K562 (cell line): ENCODE results near the gene ANKRD10. TPM values are rescaled to one million over a fixed set of nuclear protein-coding genes. Genes with fewer than 3 reads are reported as not detected.
A peak's percentile ranks its signal among the peaks of the same experiment; 100 is the strongest.

Experiments used
- ATAC-seq: fragments of 200-7000 bp; cut with Tn5 transposase; 3 replicates; pipeline ENCODE4 v1.9.1; 2020; ENCODE audit warnings: moderate library complexity
- BruUV-seq: library from RNA; stranded (reverse); fragments of 400-500 nt; replicated peaks from 2 replicates; lab custom pipeline; 2021; lab: Mats Ljungman, UMichigan
- CTCF ChIA-PET: fragments of 300-600 bp; formaldehyde crosslinking; extraction: SDS; loops from one replicate; lab custom pipeline; 2021; ENCODE audit warnings: low intra/inter-chr PET ratio; lab: Yijun Ruan, JAX
- POLR2A ChIA-PET: fragments of 300-600, 350-650 bp; sonication (Branson Sonifier 250); formaldehyde crosslinking; extraction: SDS; loops from one replicate; lab custom pipeline; 2021; ENCODE audit warnings: antibody characterized with exemption, inconsistent platforms; lab: Yijun Ruan, JAX
- DNase-seq, 4 experiments: peaks; one replicate each; pipeline versions ENCODE4 v3.0.0 to v3.0.0-alpha.2; 2011 to 2018; ENCODE audit warnings: low spot score in 3 of 4, mixed read lengths in 3 of 4; ENCODE audit errors: extremely low read depth in 1 of 4
- FAIRE-seq: peaks from 2 replicates; lab custom pipeline; 2011; peaks lifted over from hg19 to GRCh38; lab: Jason Lieb, UNC
- H2AFZ ChIP-seq: 2 replicates; pipeline ENCODE4 v1.6.0; 2011; ENCODE audit warnings: low read depth, low read length, control low read depth, inconsistent platforms
- H3K27ac ChIP-seq: fragments of 200-600 bp; 3 replicates; pipeline ENCODE4 v1.8.0; 2011; ENCODE audit warnings: low read depth, mild to moderate bottlenecking, control low read depth, inconsistent platforms, low read length, moderate library complexity, mixed read lengths; ENCODE audit errors: extremely low read depth
- H3K27me3 ChIP-seq, 2 experiments: fragments of 300-600 bp in 1 of 2; 2 replicates in 1 of 2; 3 replicates in 1 of 2; pipeline versions ENCODE4 v1.6.0 to v1.8.0; 2011; ENCODE audit warnings: inconsistent platforms in 2 of 2, low read length in 2 of 2, mild to moderate bottlenecking in 1 of 2, mixed read lengths in 1 of 2, moderate library complexity in 1 of 2; ENCODE audit not compliant: control insufficient read depth in 2 of 2, insufficient read depth in 2 of 2
- H3K36me3 ChIP-seq: fragments of 300-600 bp; 3 replicates; pipeline ENCODE4 v1.8.0; 2011; ENCODE audit warnings: mild to moderate bottlenecking, low read length, inconsistent platforms; ENCODE audit not compliant: control insufficient read depth, insufficient read depth
- H3K4me1 ChIP-seq, 2 experiments: fragments of 200-600 bp in 1 of 2; replicated peaks in 1 of 2; 2 replicates in 1 of 2; 3 replicates in 1 of 2; pipeline versions ENCODE4 v1.5.1 to v1.8.0; 2011; ENCODE audit warnings: inconsistent platforms in 2 of 2, low read length in 2 of 2, mild to moderate bottlenecking in 1 of 2, mixed read lengths in 1 of 2, moderate library complexity in 1 of 2; ENCODE audit not compliant: control insufficient read depth in 2 of 2, insufficient read depth in 2 of 2
- H3K4me2 ChIP-seq: 2 replicates; pipeline ENCODE4 v1.6.1; 2011; ENCODE audit warnings: low read length, control low read depth, inconsistent platforms, mixed read lengths; ENCODE audit not compliant: insufficient read depth
- H3K4me3 ChIP-seq: fragments of 200-600 bp; sonication (generic), shearing (Covaris generic); 2 replicates; pipeline ENCODE4 v1.5.1; 2016; ENCODE audit warnings: control low read depth, inconsistent platforms
- H3K79me2 ChIP-seq: fragments of 200-600 bp; 3 replicates; pipeline ENCODE4 v1.8.0; 2011; ENCODE audit warnings: low read length, inconsistent platforms; ENCODE audit not compliant: control insufficient read depth, insufficient read depth
- H3K9ac ChIP-seq, 2 experiments: 2 replicates each; pipeline versions ENCODE4 v1.6.0 to v1.6.1; 2011; ENCODE audit warnings: low read depth in 2 of 2, low read length in 2 of 2, control low read depth in 1 of 2, inconsistent platforms in 1 of 2, mild to moderate bottlenecking in 1 of 2, mixed read lengths in 1 of 2; ENCODE audit not compliant: insufficient read depth in 1 of 2
- H3K9me1 ChIP-seq: one replicate; pipeline ENCODE4 v1.6.0; 2011; ENCODE audit warnings: inconsistent platforms, mild to moderate bottlenecking, low read length, moderate library complexity; ENCODE audit not compliant: control insufficient read depth, insufficient read depth
- H3K9me3 ChIP-seq: replicated peaks from 2 replicates; pipeline ENCODE4 v1.5.1; 2011; ENCODE audit warnings: low read depth, low read length, inconsistent platforms; ENCODE audit not compliant: control insufficient read depth, insufficient read depth
- H4K20me1 ChIP-seq: replicated peaks from 2 replicates; pipeline ENCODE4 v1.6.1; 2011; ENCODE audit warnings: low read length, inconsistent platforms, mixed read lengths; ENCODE audit not compliant: control insufficient read depth, insufficient read depth
- CBX8 ChIP-seq: fragments of 200-600 bp; sonication (generic); IDR thresholded peaks from 2 replicates; pipeline ENCODE4 v1.6.1; 2012; ENCODE audit warnings: borderline replicate concordance, mixed run types, low read depth, mild to moderate bottlenecking, moderate library complexity, mixed read lengths, low read length, control low read depth, inconsistent platforms; ENCODE audit not compliant: poor library complexity, severe bottlenecking; ENCODE audit errors: extremely low read depth
- RBM25 ChIP-seq: fragments of 200-400 bp; formaldehyde crosslinking; IDR thresholded peaks from 2 replicates; pipeline ENCODE4 v1.6.1; 2018; ENCODE audit warnings: low read length, low read depth, moderate library complexity; ENCODE audit not compliant: severe bottlenecking
- RUNX1 ChIP-seq: sonication (generic); IDR thresholded peaks from 2 replicates; pipeline ENCODE4 v1.6.1; 2016; ENCODE audit warnings: antibody characterized with exemption, low read depth
- SMARCA5 ChIP-seq: fragments of 450-650 bp; IDR thresholded peaks from 2 replicates; pipeline ENCODE4 v1.6.1; 2016
- TCF7L2 ChIP-seq: fragments of 150-350 bp; IDR thresholded peaks from 2 replicates; pipeline ENCODE4 v1.6.1; 2016; ENCODE audit warnings: low read depth, mild to moderate bottlenecking, low read length, moderate library complexity
- ZNF436 ChIP-seq: fragments of 250-450, 450-650 bp; sonication (Bioruptor Pico); formaldehyde crosslinking; IDR thresholded peaks from 2 replicates; pipeline ENCODE4 v1.7.0; 2020; ENCODE audit warnings: mild to moderate bottlenecking
- ZNF717 ChIP-seq: fragments of 250-450 bp; sonication (Bioruptor Pico); IDR thresholded peaks from 2 replicates; pipeline ENCODE4 v1.5.0; 2021
- ZNF780A ChIP-seq: fragments of 250-450 bp; sonication (Bioruptor Pico); IDR thresholded peaks from 2 replicates; pipeline ENCODE4 v1.5.0; 2021; ENCODE audit warnings: mild to moderate bottlenecking
- WGBS: fragments of 100-300 bp; shearing (Covaris generic); methylation state at CpG from one replicate; pipeline ENCODE4 v1.1.6; 2016; ENCODE audit warnings: low coverage, mixed read lengths; ENCODE audit not compliant: insufficient coverage; ENCODE audit errors: missing lambda C conversion rate; 5-methylcytosine and 5-hydroxymethylcytosine counted together
- in situ Hi-C: fragments of 300-500 bp; cut with MboI; formaldehyde crosslinking; loops from 4 replicates; pipeline ENCODE4 v1.15.0; 2018; ENCODE audit warnings: inconsistent platforms, mixed read lengths
- intact Hi-C: fragments of 100-400 bp; cut with micrococcal nuclease; formaldehyde crosslinking; loops from 2 replicates; pipeline ENCODE4 v1.14.2; 2022
- polyA plus RNA-seq, 8 experiments: library from polyadenylated mRNA; depleted of rRNA in 4 of 8; stranded (reverse) in 5 of 8; unstranded in 3 of 8; fragments of >200 nt; fragmentation: Nextera tagmentation in 2 of 8; fragmentation: Illumina TruSeq in 1 of 8; extraction: Ambion mirVana in 2 of 8; extraction: Trizol in 1 of 8; gene quantifications; 2 replicates each; pipeline versions ENCODE4 v1.2.1 to v1.2.3, GENCODE V29; 2011 to 2014; ENCODE audit warnings: inconsistent platforms in 1 of 8, missing spikeins in 1 of 8
- total RNA-seq, 7 experiments: library from RNA; depleted of rRNA in 6 of 7; stranded (reverse); fragments of >200 nt in 6 of 7; fragmentation: Illumina TruSeq in 2 of 7; extraction: Trizol in 2 of 7; gene quantifications; 2 replicates each; pipeline versions ENCODE4 v1.2.1 to v1.2.3, GENCODE V29; 2011 to 2021; ENCODE audit warnings: low replicate concordance in 1 of 7
- TF ChIP-seq, protein P1 (sequence below): fragments of 250-450 bp; sonication (Bioruptor Pico); IDR thresholded peaks from 2 replicates; pipeline ENCODE4 v1.9.0; 2021; ENCODE audit warnings: mild to moderate bottlenecking
- TF ChIP-seq, protein P2 (sequence below), 2 experiments: fragments of 450-650 bp; formaldehyde crosslinking in 1 of 2; IDR thresholded peaks; 2 replicates each; pipeline versions ENCODE4 v1.4.0 to v1.6.1; 2014 to 2020; ENCODE audit warnings: mild to moderate bottlenecking in 2 of 2, borderline replicate concordance in 1 of 2, low read depth in 1 of 2

ANKRD10 gene
- total and polyA plus RNA-seq, 9 of the 15 experiments (the other 6 are each of a cell fraction or from before 2014, with no cell fraction given) = 21.7 to 183 (median 45.0) TPM

DNA sequence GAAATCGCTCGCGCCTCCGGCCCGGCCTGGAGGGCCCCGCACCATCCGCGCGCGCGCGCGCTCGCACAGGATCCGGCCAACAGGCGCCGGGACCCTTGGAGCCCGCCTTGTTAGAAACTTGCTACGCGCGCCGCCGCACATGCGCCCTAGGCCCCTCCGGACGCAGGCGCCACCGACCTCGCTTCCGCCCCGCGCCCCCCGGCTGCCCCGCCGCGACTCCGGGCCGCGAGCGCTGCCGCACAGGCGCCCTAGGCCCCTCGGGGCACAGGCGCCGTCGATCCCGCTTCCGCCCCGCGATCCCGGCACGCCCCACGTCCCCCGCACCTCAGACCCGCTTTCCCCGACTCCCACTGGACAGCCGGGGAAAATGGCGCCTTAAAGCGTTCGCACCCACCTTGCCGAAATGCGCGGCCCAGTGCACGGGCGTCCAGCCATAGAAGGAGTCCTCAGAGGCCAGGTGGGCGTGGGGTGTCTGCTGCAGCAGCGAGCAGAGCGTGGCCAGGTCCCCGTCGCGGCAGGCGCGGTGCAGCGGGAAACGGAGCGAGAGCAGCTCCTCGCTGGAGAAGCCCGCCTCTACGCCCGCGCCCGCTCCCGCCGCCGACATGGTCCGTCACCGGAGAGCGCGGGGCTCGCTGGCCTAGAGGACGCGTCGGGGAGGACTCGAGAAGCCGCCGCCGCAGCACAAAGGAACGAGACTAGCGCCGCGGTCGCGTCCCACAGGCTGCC, 375 bp downstream of the ANKRD10 start:
- H3K9ac ChIP-seq = peak overlapping the region; percentile 88 to 99
- no peak for FAIRE-seq
- H3K27me3 ChIP-seq = no peaks in the 10 kb centered on the region
- ChIA-PET POLR2A (interaction anchor here (0.6 to 2.8 kb wide), 10 partner anchors 9 to 324 kb away, joined by 3 to 9 read pairs (median 3); no protein-coding TSS in a partner anchor), CTCF (no interaction called here)
- in situ Hi-C loops (no loop called here), intact Hi-C loops (loop anchor here (2.0 to 10.0 kb wide), 4 partner anchors 40 to 460 kb away; partner anchors contain the start of gene ING1)
- peak overlapping the region; percentile 92 for H3K4me3 ChIP-seq
- H3K9me1 ChIP-seq = no peaks in the 10 kb centered on the region
- no TSS peak for BruUV-seq
- H3K4me1 ChIP-seq = peaks cover 4 to 22% of the 10 kb centered on the region in 2 experiments; a peak in 4 of 5 replicates
- peak; percentile 59 to 77 (median 64) for DNase-seq
- H2AFZ ChIP-seq = peak overlapping the region; percentile 86
- H3K36me3 ChIP-seq = peaks cover 24% of the 10 kb centered on the region
- H3K79me2 ChIP-seq = peaks cover 61% of the 10 kb centered on the region
- H3K4me2 ChIP-seq = peak overlapping the region; percentile 80; the same call in 1 of the 2 replicates
- peaks cover 26% of the 10 kb centered on the region for H4K20me1 ChIP-seq
- H3K27ac ChIP-seq = peak overlapping the region; percentile 94
- 2% methylated on average over 21 of the region's 103 CpGs for WGBS
- peak; percentile 63 for ATAC-seq
- H3K9me3 ChIP-seq = no peaks in the 10 kb centered on the region
- no peak for TF ChIP-seq ZNF436
- TF ChIP-seq RBM25 = no peak
- TF ChIP-seq SMARCA5 = no peak
- no peak for TF ChIP-seq CBX8
- TF ChIP-seq, protein P1, sequence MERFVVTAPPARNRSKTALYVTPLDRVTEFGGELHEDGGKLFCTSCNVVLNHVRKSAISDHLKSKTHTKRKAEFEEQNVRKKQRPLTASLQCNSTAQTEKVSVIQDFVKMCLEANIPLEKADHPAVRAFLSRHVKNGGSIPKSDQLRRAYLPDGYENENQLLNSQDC (CRISPR knock-in tag) = no peak
- TF ChIP-seq, protein P2, sequence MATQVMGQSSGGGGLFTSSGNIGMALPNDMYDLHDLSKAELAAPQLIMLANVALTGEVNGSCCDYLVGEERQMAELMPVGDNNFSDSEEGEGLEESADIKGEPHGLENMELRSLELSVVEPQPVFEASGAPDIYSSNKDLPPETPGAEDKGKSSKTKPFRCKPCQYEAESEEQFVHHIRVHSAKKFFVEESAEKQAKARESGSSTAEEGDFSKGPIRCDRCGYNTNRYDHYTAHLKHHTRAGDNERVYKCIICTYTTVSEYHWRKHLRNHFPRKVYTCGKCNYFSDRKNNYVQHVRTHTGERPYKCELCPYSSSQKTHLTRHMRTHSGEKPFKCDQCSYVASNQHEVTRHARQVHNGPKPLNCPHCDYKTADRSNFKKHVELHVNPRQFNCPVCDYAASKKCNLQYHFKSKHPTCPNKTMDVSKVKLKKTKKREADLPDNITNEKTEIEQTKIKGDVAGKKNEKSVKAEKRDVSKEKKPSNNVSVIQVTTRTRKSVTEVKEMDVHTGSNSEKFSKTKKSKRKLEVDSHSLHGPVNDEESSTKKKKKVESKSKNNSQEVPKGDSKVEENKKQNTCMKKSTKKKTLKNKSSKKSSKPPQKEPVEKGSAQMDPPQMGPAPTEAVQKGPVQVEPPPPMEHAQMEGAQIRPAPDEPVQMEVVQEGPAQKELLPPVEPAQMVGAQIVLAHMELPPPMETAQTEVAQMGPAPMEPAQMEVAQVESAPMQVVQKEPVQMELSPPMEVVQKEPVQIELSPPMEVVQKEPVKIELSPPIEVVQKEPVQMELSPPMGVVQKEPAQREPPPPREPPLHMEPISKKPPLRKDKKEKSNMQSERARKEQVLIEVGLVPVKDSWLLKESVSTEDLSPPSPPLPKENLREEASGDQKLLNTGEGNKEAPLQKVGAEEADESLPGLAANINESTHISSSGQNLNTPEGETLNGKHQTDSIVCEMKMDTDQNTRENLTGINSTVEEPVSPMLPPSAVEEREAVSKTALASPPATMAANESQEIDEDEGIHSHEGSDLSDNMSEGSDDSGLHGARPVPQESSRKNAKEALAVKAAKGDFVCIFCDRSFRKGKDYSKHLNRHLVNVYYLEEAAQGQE (IDR thresholded peaks at IDR 0.05; ENCODE audit: borderline replicate concordance) = no peak
- TF ChIP-seq, protein P2 (CRISPR knock-in tag; IDR thresholded peaks at IDR 0.05; ENCODE audit: low read depth) = 0 out of 2 replicates have a peak, but pooled peaks have one; percentile 41
- no peak for TF ChIP-seq ZNF780A
- no peak for TF ChIP-seq ZNF717
- no peak for TF ChIP-seq TCF7L2
- TF ChIP-seq RUNX1 = no peak
